NCI-H187 (cell line): Measurements from ENCODE around the gene MRTFB.

ENCODE experiments used
- DNase-seq, 2 experiments: peaks; one replicate each; lab custom pipeline; 2025; lab: John Stamatoyannopoulos, UW

MRTFB gene

DNA sequence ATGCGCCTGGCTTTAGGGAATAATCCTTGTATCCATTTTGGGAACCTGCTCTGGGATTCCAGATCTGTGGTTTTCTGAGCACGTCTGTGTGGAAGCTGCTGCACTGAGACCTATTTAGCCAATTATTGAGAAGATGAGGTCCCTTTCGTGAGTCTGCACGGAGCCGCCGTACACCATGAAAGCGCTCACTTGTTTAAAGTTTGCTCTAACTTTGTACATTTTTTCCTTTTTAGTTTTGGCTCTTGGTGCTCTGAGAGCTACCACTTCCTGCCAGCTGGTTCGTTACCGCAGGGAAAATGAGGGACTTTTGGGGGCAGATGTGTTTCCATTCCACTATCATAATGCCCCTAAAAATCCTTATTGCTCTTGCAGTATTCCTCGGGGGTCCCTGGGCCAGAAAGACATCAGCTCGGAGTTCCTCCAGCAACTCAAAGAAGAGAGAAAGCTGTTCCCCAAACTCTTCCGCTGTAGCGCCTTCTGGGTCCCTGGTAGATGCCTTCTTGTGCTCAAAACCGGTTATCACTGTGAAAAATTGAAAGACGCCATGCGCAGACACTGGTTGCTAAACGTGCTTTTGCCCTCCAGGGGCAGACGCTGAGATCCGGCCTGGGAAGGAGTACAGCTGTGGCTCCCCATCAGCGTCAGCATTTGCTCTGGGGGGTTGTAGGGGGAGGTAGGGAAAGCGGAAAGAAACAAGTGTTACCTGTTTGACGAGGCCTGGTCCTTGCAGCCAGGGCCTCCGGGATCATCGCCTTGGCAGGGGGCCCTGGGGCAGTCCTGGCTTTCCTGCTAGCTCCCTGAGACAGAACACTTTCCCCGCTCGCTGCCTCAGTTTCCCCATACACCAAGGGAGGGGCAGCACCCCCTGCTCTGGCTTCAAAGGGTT lies 238.1 kb downstream of the MRTFB start:
- DNase-seq, result no peak

GRCh38 chr16:14309906-14310305 lies 238.8 kb downstream of the MRTFB start:
- no peak for DNase-seq

DNA sequence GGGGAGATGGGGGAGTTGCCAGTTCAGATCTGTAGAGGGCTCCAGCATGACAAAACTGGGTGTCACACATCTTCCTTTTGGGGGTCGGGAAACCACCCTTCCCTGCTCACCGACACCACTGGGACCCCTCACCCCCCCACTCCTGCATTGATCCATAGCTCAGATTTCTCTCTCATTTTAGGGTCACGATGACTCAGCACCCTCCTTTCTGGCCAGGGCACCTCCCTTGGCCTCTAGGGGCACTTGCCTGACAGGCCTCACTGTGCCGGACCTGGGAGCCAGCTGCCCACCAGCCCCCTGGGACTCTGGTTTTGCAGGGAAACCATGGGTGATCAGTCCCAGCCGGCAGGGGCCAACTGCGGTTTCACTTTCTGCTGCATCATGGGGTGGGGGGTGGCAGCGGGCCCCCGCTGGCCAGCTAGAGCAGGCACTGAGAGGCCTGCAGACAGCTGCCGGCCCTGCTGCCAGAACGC lies 239.4 kb downstream of the MRTFB start:
- DNase-seq, result no peak

GRCh38 chr16:14314116-14314515 lies 243.0 kb downstream of the MRTFB start:
- DNase-seq, result no peak

GRCh38 chr16:14315683-14316320 lies 244.7 kb downstream of the MRTFB start:
- no peak for DNase-seq
